GM12874 (cell line): ENCODE data around the gene KRTAP3-2.

Experiments used
- CTCF ChIP-seq: IDR thresholded peaks from 2 replicates; pipeline ENCODE4 v1.5.1; 2011; ENCODE audit warnings: low read depth, mild to moderate bottlenecking, control low read depth, low read length, moderate library complexity; ENCODE audit not compliant: insufficient read depth

Gene KRTAP3-2

GRCh38 chr17:40996829-40997228 is 2.9 kb downstream of the KRTAP3-2 start:
- TF ChIP-seq CTCF, result no peak

DNA sequence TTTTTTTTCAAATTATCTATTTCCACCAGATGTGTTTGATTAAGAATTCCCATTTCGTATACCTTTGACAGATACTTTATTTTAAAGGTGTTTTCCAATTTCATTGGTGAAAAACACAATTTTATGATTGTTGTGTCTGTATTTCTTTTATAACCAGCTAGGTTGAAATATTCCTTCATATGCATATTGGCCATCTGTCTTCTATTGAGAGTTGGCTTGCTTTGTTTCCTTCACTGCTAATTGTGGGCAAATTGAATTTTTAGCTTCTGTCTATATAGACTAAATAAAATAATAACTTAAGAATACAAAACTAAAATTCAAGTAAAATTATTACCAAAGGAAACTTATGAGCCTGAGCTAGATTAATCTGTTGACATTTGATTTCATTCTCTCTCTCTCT is 4.6 kb downstream of the KRTAP3-2 start:
- no peak for TF ChIP-seq CTCF

DNA sequence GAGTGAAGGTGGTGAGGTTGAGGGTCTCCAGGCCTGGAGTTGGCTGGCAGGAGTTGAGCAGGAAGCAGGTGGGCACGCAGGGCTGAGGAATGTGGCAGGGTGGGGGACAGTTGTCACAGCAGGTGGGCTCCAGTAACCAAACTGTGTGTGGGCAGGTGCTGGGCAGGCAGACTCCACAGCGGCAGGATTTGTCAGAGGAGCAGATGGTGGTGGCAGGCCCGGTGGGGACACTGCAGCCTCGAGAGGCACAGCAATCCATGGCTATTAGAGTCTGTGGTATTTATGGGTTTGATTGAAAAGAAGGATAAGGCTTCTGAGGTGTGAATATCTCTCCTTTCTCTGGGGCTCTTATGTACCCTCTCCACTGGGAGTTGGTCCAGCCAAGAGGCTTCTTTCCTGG is 5.9 kb downstream of the KRTAP3-2 start, which contains the start of gene KRTAP3-3:
KRTAP3-3 (minus strand) TSS at position 326 of the 400 bp plus-strand sequence; CDS start at position 259, 67 bp downstream.
- no peak for TF ChIP-seq CTCF

GRCh38 chr17:40993084-40993483 is 6.6 kb downstream of the KRTAP3-2 start:
- no peak for TF ChIP-seq CTCF

- TF ChIP-seq CTCF, result no peak
Measured at GRCh38 chr17:40992666-40993065, 7.0 kb downstream of the KRTAP3-2 start.

DNA sequence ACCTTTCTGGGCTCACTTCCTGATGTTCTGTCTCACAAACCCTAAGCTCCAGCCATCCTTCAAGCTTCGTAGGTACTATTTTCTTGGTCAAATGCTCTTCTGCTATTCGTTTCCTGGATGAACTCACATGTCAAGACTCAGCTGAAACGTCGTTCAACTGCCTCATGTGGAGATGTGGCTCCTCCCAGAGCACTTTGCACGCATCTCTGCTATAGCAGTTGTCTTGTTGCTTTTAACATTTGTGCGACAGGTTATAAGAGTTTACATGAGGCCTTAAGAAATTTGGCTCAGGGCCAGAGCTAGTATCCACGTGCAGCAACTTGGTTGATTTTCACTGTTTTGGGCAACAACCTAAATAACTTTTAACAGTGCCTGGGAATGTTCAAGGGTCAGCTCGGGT is 12.8 kb downstream of the KRTAP3-2 start:
- no peak for TF ChIP-seq CTCF

GRCh38 chr17:40984226-40984625 is 15.5 kb downstream of the KRTAP3-2 start, which contains the start of gene KRT40:
Gene KRT40 (minus strand): TSS chr17:40984326. CDS start chr17:40984273, 53 bp downstream.
- TF ChIP-seq CTCF, result no peak
